Measurements from ENCODE around the gene DPEP1. TPM values are rescaled to one million over a fixed set of nuclear protein-coding genes. Genes with fewer than 3 reads are reported as not detected.
"Not testable (repeated sequence)": the region's sequence is repeated elsewhere in the genome, so short reads cannot be mapped to it uniquely, and the experiment has no call there.

Gene DPEP1
- total and polyA plus RNA-seq, 2 donors (not counting 1 experiment from before 2014, with no cell fraction given), result not detected

DNA sequence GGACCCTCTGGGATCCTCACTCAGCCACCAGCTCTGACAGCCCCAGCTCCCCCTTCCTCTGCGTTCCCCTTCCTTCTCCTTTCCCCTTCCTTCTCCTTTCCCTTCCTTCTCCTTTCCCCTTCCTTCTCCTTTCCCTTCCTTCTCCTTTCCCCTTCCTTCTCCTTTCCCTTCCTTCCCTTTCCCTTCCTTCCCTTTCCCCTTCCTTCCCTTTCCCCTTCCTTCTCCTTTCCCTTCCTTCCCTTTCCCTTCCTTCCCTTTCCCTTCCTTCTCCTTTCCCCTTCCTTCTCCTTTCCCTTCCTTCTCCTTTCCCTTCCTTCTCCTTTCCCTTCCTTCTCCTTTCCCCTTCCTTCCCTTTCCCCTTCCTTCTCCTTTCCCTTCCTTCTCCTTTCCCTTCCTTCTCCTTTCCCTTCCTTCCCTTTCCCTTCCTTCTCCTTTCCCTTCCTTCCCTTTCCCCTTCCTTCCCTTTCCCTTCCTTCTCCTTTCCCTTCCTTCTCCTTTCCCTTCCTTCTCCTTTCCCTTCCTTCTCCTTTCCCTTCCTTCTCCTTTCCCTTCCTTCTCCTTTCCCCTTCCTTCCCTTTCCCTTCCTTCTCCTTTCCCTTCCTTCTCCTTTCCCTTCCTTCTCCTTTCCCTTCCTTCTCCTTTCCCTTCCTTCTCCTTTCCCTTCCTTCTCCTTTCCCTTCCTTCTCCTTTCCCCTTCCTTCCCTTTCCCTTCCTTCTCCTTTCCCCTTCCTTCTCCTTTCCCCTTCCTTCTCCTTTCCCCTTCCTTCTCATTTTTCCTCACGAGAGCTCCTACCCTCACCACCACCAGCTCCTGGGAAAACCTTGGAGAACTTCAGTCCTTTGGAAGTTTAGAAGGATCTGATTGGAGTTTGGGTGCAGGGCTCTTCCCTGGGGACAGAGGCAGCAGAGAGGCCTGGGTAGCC lies 21.3 kb downstream of the DPEP1 start:
- H3K9ac ChIP-seq (ENCODE audit: low read length); H3K4me3 Mint-ChIP-seq; H3K79me2 ChIP-seq (ENCODE audit: control insufficient read depth, insufficient read depth, low read length); H4K20me1 ChIP-seq (ENCODE audit: control insufficient read depth, insufficient read depth, low read length, poor library complexity, severe bottlenecking); H2AFZ ChIP-seq (ENCODE audit: insufficient read depth, low read depth, low read length, poor library complexity, severe bottlenecking); H3K4me2 ChIP-seq (replicated peaks; ENCODE audit: low read depth, low read length, poor library complexity, severe bottlenecking); ATAC-seq (ENCODE audit: low read depth); H3K9me3 ChIP-seq (ENCODE audit: control extremely low read depth in 1 of 3, control insufficient read depth in 2 of 3, insufficient read depth in 1 of 3, low read length in 2 of 3); DNase-seq; H3K9me3 Mint-ChIP-seq (ENCODE audit: insufficient read depth); H3K27ac Mint-ChIP-seq; H3K27me3 ChIP-seq (replicated peaks in 1 of 4; ENCODE audit: control extremely low read depth in 1 of 4, control insufficient read depth in 3 of 4, insufficient read depth in 4 of 4, low read length in 3 of 4); H3K4me3 ChIP-seq (ENCODE audit: control extremely low read depth in 1 of 5, extremely low read depth in 1 of 5, insufficient read depth in 1 of 5, low read depth in 2 of 5, low read length in 4 of 5); H3K36me3 ChIP-seq (replicated peaks in 1 of 2; ENCODE audit: control extremely low read depth in 1 of 2, control insufficient read depth in 1 of 2, extremely low read depth in 1 of 2, insufficient read depth in 2 of 2, low read length in 1 of 2); intact Hi-C loops (cut with micrococcal nuclease); H3K4me1 Mint-ChIP-seq; H3K27ac ChIP-seq (ENCODE audit: low read length in 2 of 2); CTCF ChIA-PET; H3K27me3 Mint-ChIP-seq; POLR2A ChIA-PET; H3K4me1 ChIP-seq (ENCODE audit: control insufficient read depth in 2 of 2, insufficient read depth in 2 of 2, low read length in 2 of 2): not testable (repeated sequence)
- WGBS (ENCODE audit: insufficient coverage), result 57% methylated on average over 1 of the region's 2 CpGs

DNA sequence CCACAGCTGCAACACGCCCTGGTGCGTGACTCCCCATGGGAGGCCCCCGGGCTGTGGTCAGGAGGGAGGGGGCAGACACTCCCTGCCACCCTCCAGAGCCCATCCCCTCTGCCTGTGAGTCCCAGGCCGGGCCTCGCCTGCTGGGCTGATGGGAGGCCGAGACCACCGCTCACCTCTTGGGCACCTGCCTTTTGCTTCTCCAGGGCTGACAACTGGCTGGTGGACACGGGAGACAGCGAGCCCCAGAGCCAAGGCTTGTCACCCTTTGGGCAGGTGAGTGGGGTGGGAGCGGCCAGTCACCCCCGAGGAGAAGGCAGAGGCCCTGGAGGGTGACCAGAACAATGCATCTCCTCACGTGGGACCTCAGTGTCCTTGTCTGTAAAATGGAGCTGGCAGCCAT lies 23.2 kb downstream of the DPEP1 start:
- H3K27me3 ChIP-seq (replicated peaks in 1 of 4; ENCODE audit: control extremely low read depth in 1 of 4, control insufficient read depth in 3 of 4, insufficient read depth in 4 of 4, low read length in 3 of 4), result peaks cover 0 to 5% (median 0%) of the 10 kb centered on the region in 4 experiments
- Mint-ChIP-seq H3K9me3 (ENCODE audit: insufficient read depth) (no peaks in the 10 kb centered on the region), H3K27me3 (no peaks in the 10 kb centered on the region), H3K27ac (no peak overlapping the region), H3K4me1 (peaks cover 10% of the 10 kb centered on the region), H3K4me3 (no peak overlapping the region)
- H3K4me3 ChIP-seq (ENCODE audit: control extremely low read depth in 1 of 5, extremely low read depth in 1 of 5, insufficient read depth in 1 of 5, low read depth in 2 of 5, low read length in 4 of 5), result no peak overlapping the region
- H4K20me1 ChIP-seq (ENCODE audit: control insufficient read depth, insufficient read depth, low read length, poor library complexity, severe bottlenecking), result no peaks in the 10 kb centered on the region
- no peak overlapping the region for H3K27ac ChIP-seq (ENCODE audit: low read length in 2 of 2)
- no peaks in the 10 kb centered on the region for H3K79me2 ChIP-seq (ENCODE audit: control insufficient read depth, insufficient read depth, low read length)
- intact Hi-C loops (cut with micrococcal nuclease), result no loop called here
- no peak for DNase-seq
- no peaks in the 10 kb centered on the region for H3K36me3 ChIP-seq (replicated peaks in 1 of 2; ENCODE audit: control extremely low read depth in 1 of 2, control insufficient read depth in 1 of 2, extremely low read depth in 1 of 2, insufficient read depth in 2 of 2, low read length in 1 of 2)
- no peak for TF ChIP-seq EZH2 (IDR thresholded peaks at IDR 0.05; ENCODE audit: borderline replicate concordance, insufficient read depth, low read depth, low read length, poor library complexity, severe bottlenecking)
- TF ChIP-seq, protein P1, sequence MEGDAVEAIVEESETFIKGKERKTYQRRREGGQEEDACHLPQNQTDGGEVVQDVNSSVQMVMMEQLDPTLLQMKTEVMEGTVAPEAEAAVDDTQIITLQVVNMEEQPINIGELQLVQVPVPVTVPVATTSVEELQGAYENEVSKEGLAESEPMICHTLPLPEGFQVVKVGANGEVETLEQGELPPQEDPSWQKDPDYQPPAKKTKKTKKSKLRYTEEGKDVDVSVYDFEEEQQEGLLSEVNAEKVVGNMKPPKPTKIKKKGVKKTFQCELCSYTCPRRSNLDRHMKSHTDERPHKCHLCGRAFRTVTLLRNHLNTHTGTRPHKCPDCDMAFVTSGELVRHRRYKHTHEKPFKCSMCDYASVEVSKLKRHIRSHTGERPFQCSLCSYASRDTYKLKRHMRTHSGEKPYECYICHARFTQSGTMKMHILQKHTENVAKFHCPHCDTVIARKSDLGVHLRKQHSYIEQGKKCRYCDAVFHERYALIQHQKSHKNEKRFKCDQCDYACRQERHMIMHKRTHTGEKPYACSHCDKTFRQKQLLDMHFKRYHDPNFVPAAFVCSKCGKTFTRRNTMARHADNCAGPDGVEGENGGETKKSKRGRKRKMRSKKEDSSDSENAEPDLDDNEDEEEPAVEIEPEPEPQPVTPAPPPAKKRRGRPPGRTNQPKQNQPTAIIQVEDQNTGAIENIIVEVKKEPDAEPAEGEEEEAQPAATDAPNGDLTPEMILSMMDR (IDR thresholded peaks at IDR 0.05), result no peak
- peaks cover 0 to 6% of the 10 kb centered on the region in 2 donors for H3K4me1 ChIP-seq (ENCODE audit: control insufficient read depth in 2 of 2, insufficient read depth in 2 of 2, low read length in 2 of 2)
- no peaks in the 10 kb centered on the region for H3K9me3 ChIP-seq (ENCODE audit: control extremely low read depth in 1 of 3, control insufficient read depth in 2 of 3, insufficient read depth in 1 of 3, low read length in 2 of 3)
- ChIA-PET POLR2A (no interaction called here), CTCF (no interaction called here)
- no peak overlapping the region for H3K4me2 ChIP-seq (replicated peaks; ENCODE audit: low read depth, low read length, poor library complexity, severe bottlenecking)
- no peak overlapping the region for H3K9ac ChIP-seq (ENCODE audit: low read length)
- no peak overlapping the region for H2AFZ ChIP-seq (ENCODE audit: insufficient read depth, low read depth, low read length, poor library complexity, severe bottlenecking)
- no peak for ATAC-seq (ENCODE audit: low read depth)
- 77% methylated on average over 8 of the region's 12 CpGs for WGBS (ENCODE audit: insufficient coverage)
